HG03558 (cell line): Measurements from ENCODE around the gene TOMM7.
A peak's percentile ranks its signal among the peaks of the same experiment; 100 is the strongest.
"Not testable (repeated sequence)": the region's sequence is repeated elsewhere in the genome, so short reads cannot be mapped to it uniquely, and the experiment has no call there.

ENCODE experiments used
- ATAC-seq: cut with Tn5 transposase; IDR thresholded peaks from one replicate; pipeline ENCODE4 v1.9.1; 2021; ENCODE audit warnings: moderate number of reproducible peaks; ENCODE audit not compliant: unreplicated experiment; ENCODE audit errors: extremely low read depth

Gene TOMM7

DNA sequence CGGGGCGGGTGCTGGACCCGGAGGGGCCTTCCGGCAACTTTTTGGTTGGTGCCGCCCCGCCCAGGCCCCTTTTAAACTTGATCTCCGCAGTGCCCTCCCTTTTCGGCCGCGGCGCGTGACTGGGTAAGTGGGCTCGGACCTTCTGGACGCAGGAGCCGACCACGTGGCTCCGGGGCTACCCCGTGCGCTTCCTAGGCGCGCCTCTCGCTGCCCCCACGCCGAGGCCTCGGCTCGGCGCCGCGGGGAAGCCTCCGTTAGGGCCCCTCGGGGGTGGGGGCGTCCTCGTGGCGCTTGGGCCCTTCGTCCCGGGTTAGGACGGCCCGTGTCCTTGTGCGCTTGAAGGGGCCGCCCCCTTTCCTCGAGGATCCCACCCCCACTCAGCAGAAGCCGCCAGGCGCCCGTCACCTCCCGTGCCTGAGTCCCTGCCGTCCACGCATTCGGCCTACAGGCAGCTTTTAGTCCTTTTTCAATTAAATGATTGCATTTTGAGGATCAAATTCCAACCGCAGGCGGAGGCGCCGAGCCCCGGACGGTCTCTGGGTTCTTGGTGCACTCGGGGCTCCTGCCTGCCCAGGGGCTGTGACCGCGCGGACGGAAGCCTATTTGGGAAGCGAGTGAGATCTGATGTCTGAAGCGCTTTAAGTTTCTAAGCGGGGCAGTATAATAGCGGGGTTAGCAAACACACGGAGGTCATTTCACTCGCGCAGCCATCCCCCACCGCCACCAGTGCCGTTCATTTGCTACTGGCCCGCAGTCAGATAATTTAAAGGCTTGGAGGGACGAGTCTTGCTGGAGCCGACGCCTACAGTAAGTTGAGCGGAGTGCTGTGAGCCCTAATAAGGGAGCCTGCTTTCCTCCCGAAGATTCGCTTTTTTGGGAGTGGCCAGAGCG is 31.8 kb upstream of the TOMM7 start:
- peak; percentile 59 for ATAC-seq

DNA sequence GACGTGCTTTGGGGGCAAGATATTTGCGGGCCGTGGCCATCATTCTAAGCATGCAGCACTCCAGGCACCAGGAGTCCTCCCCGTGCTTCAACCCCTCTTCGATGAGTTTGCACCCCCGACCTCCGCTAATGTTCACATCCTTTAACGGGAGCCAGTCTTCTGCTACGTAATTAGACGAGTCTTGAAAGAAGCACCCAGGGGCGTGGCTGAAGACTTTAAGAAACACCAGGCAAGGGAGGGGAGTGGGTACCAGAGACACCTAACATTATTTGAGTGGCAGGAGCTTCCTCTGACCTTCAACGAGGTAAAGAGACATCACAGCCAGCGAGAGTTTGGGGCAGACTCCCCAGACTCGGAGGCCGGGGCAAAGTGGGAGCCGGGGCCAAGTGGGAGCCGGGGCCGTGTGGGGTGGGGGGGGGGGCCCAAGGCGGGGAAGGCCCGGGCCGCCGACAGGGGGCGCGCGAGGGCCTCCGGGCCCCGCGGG is 31.1 kb upstream of the TOMM7 start:
- peak; percentile 12 for ATAC-seq

DNA sequence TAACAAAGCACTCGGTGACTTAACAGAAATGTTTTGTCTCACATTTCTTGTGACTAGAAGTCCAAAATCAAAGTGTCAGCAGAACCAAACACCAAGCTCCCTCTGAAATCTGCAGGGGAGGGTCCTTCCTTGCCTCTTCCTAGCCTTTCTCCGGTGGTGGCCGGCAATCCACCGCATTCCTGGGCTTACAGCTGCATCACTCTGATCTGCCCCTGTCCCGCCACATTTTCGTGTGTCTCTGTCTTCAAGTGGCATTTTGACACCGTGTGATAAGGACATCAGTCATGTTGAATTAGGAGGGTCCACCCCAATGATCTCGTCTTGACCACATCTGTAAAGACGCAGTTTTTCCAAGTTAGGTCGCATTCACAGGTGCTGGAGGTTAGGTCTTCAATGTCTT is 30.5 kb upstream of the TOMM7 start:
- no peak for ATAC-seq

GRCh38 chr7:22851145-22851544 is 28.5 kb upstream of the TOMM7 start:
- ATAC-seq = no peak

- ATAC-seq = not testable (repeated sequence)
Observed at GRCh38 chr7:22850394-22850793, 27.7 kb upstream of the TOMM7 start.

GRCh38 chr7:22849662-22850061 is 27.0 kb upstream of the TOMM7 start:
- no peak for ATAC-seq

DNA sequence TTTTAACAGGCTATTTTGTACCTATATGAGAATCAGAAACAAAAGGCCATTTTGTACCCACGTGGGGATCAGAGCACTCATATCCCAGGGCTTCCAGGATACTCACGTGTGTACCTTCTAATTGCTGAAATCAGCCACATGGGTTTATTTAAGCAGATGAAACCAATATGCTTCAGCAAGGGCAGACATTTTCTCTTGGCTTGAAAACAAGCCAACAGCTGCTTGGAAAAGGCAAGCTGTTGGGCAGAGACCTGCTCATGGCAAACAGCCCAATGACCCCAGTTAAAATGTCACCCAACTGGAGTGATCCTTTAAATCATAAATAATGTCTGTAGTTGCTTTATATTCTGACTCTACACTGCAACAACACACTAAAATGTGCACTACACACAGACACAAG is 26.5 kb upstream of the TOMM7 start:
- no peak for ATAC-seq

- ATAC-seq = no peak
Observed at GRCh38 chr7:22846961-22847360, 24.3 kb upstream of the TOMM7 start.

DNA sequence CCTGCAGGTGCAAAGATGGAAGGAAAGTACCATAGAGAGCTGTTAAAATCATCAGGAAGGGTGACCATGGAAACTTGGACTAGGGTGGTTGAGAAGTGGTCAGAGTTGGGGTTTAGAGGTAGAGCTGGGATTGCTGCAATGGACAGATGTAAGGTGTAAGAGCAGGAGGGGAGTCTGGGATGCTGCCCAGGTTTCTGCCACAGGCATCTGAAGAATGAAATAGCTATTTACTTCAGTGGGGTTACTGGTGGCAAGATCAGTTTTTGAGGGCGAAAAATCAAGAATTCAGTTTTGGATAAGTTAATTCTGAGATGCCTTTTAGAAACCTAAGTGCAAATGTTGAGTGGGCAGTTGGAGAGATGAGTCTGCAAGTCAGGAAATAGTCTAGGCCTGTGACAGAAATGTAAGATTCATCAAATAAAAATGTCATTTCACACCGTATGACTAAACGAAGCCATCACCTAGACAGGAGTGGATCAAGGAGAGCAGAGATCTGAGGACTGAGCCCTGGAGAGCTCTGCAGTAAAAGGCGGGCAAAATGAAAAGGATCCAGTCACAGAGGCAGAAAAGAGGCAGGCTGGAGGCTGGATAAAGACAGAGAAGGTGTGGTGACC is 22.7 kb upstream of the TOMM7 start:
- ATAC-seq = no peak

DNA sequence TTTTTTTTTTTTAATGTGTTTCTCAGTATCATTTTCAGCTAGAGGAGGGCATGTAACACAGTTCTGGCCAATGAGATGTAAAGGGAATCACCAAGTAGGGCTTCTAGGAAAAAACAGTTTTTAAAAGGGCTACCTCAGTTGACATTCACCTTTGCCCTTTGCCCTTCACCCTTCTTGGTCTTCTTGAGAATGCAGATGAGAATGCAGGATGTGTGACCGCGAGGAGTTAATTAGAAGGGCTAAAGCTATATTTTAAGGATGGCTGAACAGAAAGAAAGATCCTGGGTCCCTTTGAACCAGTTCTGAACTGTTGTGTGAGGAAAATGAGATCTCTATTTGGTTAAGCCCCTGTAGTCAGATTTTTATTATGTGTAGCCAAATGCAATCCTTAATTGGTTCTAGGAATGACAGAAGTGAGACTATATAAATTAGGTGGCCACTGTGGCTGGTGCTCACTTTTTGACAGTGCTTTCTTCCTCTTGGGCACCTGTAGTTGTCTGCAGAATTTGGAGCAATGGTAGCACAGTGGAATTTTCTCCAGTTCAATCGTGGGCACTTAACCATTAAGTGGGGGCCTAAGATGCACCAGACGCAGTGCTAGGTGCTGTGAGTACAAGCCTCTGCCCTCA is 21.1 kb upstream of the TOMM7 start:
- no peak for ATAC-seq

DNA sequence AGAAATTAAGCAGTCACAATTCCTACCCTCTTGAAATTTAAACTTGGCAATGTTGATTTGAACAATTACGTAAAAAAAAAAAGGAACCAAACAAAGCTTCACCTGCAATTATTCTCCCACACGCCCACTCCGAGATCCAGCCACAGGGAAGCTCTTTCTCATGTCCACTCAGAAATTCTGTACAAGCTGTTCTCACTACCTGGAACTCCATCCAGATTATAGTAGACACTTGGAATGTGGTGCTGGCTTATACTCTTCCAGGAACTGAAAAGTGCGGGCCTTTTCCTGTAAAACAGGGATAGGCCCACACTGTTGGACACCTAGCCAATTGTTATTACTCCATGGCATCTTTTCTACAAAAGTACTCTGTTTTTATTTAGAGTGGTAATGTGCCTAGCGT is 20.3 kb upstream of the TOMM7 start:
- ATAC-seq = no peak

DNA sequence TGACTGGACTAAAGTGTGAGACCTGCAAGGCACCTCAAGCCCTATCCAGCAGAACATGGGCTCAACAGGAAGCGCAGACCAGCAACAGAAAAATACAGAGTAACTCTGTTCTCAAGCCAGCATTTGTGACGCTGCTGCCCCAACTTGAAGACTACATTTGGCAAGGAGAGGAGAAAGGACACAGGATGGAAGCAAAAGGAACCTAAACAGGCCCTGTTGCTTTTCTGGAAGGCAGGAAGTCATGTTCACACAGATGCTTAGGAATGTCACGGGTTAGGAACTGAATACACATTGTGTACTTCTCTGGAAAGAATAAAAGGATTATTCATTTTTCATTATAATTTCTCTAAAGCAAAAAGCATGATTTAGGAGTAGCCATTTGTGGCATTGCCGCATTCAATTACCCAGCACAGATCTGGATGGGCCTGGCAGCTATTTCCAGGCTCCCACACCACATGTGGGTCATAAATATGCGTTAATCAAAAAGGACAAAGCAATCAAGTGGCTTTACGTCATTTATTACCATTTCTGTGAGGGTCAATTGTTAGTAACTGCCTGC is 19.8 kb upstream of the TOMM7 start:
- no peak for ATAC-seq

- no peak for ATAC-seq
Observed at GRCh38 chr7:22841954-22842353, 19.3 kb upstream of the TOMM7 start.

DNA sequence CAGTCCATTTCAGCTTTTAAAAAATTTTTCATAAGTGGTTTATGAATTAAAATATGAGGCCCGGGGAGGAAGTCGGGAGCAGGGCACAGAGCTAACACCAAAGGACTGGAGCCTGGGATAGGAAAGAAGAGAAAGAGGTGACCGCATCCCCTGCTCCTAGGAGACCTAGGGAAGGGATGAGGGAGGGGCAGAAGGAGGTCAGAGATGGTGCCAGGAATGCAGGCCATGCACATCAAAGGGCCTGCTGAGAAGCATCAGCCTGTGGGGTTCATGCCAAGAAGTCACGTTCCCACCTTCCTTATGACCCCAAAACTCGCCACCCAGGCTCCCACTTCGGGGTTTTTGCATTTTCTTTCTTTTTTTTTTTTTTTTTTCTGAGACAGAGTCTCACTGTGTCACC is 14.7 kb upstream of the TOMM7 start:
- ATAC-seq = no peak

GRCh38 chr7:22836506-22836905 is 13.9 kb upstream of the TOMM7 start:
- not testable (repeated sequence) for ATAC-seq

DNA sequence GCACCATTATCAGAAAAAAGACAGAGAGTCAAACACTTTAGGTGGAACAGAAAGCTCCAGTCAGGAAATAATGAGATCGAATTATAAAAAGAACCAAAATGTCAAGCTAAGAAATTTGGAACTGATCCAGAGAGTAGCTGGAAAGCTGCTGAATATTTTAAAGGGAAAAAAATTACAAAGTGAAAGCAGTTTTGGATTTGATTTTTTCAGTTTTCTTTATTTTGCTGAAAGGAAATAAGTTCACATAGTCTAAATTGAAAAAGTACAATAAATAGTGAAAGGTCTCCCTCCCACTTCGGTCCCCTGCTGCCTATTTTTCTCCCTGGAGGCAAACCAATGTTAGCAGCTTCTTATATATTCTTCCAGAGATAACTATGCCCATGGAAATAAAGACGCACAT is 11.3 kb upstream of the TOMM7 start:
- ATAC-seq = no peak

DNA sequence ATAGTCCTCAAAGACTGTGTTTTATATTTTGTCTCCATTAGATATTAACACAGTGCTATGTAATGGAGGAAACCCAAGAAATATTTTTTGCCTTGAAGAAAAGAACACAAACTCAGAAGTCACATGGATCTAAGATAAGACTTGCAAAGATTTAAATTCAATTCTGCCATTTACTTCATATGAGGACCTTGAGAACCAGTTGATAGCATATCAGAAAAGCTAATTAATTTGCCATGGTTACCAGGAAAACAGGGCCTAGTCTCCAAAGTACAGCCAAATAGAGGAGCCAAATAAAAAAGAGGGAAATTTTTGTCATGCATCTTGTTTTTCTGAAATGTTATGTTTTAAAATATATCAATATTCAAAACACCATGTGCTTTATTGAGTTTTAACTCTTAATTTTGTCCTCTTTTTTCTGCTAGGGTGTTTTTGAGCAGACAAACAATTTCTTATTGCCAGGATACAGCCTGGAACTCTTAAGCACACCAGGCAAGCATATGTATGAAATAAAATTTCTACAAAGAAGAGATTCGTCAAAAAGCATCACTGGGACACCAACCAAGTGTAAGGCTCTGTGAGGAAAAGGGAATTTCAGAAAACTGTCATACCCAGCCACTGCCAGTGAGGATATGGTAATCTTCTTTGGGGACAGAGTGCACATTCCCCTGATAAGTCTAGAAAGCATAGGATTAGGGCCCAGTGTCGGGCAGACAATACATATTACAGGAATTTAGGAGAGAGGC is 10.6 kb upstream of the TOMM7 start:
- no peak for ATAC-seq

- ATAC-seq = no peak
Observed at GRCh38 chr7:22832401-22832800, 9.8 kb upstream of the TOMM7 start.

DNA sequence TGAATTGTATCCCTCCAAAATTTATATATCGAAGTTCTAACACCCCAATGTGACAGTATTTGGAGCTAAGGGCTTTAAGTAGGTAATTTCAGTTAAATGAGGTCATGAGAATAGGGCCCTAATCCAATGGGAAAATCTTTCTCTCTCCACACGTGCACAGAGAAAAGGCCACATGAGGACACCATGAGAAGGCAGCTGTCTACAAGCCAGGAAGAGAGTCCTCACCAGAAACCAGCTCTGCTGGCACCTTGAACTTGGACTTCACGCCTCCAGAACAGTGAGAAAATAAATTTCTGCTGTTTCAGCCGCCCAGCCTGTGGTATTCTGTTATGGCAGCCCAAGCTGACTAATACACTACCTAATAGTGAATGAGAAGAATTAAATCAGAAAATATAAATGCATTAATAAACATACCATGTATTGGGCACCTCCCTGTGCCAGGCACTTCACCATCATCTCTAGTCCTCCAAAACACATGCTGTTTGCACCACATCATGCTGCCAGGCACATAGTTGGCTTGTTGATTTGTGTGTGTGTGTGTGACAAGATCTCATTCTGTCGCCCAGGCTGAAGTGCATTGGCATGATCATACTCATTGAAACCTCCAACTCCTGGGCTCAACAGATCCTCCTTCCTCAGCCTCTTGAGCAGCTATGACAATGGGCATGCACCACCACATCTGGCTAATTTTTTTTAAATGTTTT is 9.1 kb upstream of the TOMM7 start:
- ATAC-seq = no peak

GRCh38 chr7:22827563-22827962 is 4.9 kb upstream of the TOMM7 start:
- ATAC-seq = no peak
